Testis (tissue), 3 donors: ENCODE results near the gene NEURL2. TPM values are rescaled to one million over a fixed set of nuclear protein-coding genes. Genes with fewer than 3 reads are reported as not detected.

Experiments used
- DNase-seq: peaks from one replicate; pipeline ENCODE4 v3.0.0-alpha.2; 2019
- H3K27ac ChIP-seq, 2 donors: fragments of 200-600 bp; sonication (generic); one replicate each; pipeline ENCODE4 v1.5.1; 2019
- H3K27me3 ChIP-seq: fragments of 200-600 bp; sonication (generic); one replicate; pipeline ENCODE4 v1.5.1; 2019
- H3K36me3 ChIP-seq: fragments of 200-600 bp; sonication (generic); one replicate; pipeline ENCODE4 v1.5.1; 2017; ENCODE audit warnings: low read depth; ENCODE audit errors: missing control alignments
- H3K4me1 ChIP-seq: fragments of 200-600 bp; sonication (generic); one replicate; pipeline ENCODE4 v1.5.1; 2019
- H3K4me3 ChIP-seq, 2 donors: fragments of 200-600 bp; sonication (generic); one replicate each; pipeline ENCODE4 v1.5.1; 2017 to 2019
- H3K9me3 ChIP-seq: fragments of 200-600 bp; sonication (generic); one replicate; pipeline ENCODE4 v1.5.1; 2017
- CTCF ChIP-seq, 3 experiments: fragments of 450-650 bp in 2 of 3; fragments of 200-600 bp in 1 of 3; sonication (generic) in 1 of 3; IDR thresholded peaks; one replicate each; pipeline ENCODE4 v1.5.1; 2016 to 2019; ENCODE audit warnings: antibody characterized with exemption in 3 of 3, mild to moderate bottlenecking in 2 of 3, moderate library complexity in 1 of 3
- POLR2A ChIP-seq: fragments of 450-650 bp; IDR thresholded peaks from one replicate; pipeline ENCODE4 v1.6.1; 2017; ENCODE audit warnings: antibody characterized with exemption, mild to moderate bottlenecking, moderate library complexity
- WGBS, 2 donors: methylation state at CpG; one replicate each; pipeline ENCODE4 v1.1.5; 2018; 5-methylcytosine and 5-hydroxymethylcytosine counted together
- intact Hi-C: fragments of 100-400 bp; cut with DNase I; formaldehyde crosslinking; loops from one replicate; pipeline ENCODE4 v1.15.1; 2023; ENCODE audit warnings: low total_unique reads
- polyA plus RNA-seq: library from polyadenylated mRNA; stranded (reverse); fragments of 350-450 nt; fragmentation: Illumina TruSeq; extraction: RNeasy Lipid Tissue Mini Kit (QIAGEN cat#74804); gene quantifications from one replicate; pipeline ENCODE4 v1.2.3, GENCODE V29; 2014; ENCODE audit warnings: low read depth, low replicate concordance; ENCODE audit not compliant: insufficient read depth
- total RNA-seq, 2 donors: library from RNA; depleted of rRNA; stranded (reverse); fragments of >200 nt; gene quantifications; one replicate each; pipeline ENCODE4 v1.2.3, GENCODE V29; 2016

The NEURL2 gene
- total and polyA plus RNA-seq, 3 donors from 2014 or later: 1.9 to 9.1 (median 7.0) TPM

GRCh38 chr20:45924391-45925261, 33.6 kb upstream of the NEURL2 start:
- Histone ChIP-seq H3K36me3 (no peaks in the 10 kb centered on the region), H3K27ac (peak overlapping the region; percentile 89 to 90), H3K4me3 (no peak overlapping the region), H3K4me1 (peaks cover 35% of the 10 kb centered on the region), H3K9me3 (no peaks in the 10 kb centered on the region), H3K27me3 (no peaks in the 10 kb centered on the region)
- DNase-seq: peak; percentile 80
- intact Hi-C loops: no loop called here
- TF ChIP-seq CTCF (IDR thresholded peaks at IDR 0.05) (no peak), POLR2A (no peak)
- WGBS, 2 donors: 38 to 44% methylated on average over 21 of the region's 21 CpGs

DNA sequence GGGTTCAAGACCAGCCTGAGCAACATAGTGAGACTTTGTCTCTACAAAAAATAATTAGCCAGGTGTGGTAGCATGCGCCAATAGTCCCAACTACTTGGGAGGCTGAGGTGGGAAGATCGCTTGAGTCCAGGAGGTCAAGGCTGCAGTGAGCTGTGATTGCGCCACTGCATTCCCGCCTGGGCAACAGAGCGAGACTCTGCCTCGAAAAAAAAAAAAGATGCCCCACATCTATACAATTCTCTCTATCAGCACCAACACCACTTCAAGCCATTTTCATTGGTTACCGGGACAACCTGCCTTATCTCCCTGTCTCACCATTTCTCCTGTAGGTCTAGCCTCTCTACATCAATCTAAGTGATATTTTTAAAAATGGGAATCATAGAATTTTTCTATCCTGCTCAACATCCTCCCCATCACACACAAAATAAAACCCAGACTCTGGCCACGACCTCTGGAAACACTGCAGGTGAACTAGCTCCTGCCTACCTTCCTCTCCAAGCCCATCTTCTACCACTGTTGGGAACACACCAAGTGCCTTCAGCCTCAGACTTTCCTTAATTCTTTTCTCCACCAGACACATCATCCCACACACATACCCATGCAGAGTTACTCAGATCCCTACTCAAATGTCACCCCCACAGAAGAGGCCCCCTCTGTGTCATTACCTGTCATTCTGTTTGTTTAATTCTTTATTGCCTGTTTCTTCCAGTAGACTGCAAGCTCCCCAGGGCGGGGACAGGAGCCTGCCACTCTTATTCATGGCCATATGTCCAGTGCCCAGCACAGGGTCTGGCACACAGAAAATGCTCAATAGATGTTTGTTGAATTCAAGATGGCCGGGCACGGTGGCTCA, 30.6 kb upstream of the NEURL2 start:
- Histone ChIP-seq H3K4me3 (no peak overlapping the region), H3K9me3 (no peaks in the 10 kb centered on the region), H3K4me1 (peaks cover 60% of the 10 kb centered on the region), H3K36me3 (no peaks in the 10 kb centered on the region), H3K27me3 (no peaks in the 10 kb centered on the region), H3K27ac (peak overlapping the region in 1 of 2 donors; percentile 90)
- WGBS, 2 donors: 84 to 89% methylated on average over 11 of the region's 11 CpGs
- TF ChIP-seq CTCF (IDR thresholded peaks at IDR 0.05) (no peak), POLR2A (no peak)
- intact Hi-C loops: no loop called here
- no peak for DNase-seq

DNA sequence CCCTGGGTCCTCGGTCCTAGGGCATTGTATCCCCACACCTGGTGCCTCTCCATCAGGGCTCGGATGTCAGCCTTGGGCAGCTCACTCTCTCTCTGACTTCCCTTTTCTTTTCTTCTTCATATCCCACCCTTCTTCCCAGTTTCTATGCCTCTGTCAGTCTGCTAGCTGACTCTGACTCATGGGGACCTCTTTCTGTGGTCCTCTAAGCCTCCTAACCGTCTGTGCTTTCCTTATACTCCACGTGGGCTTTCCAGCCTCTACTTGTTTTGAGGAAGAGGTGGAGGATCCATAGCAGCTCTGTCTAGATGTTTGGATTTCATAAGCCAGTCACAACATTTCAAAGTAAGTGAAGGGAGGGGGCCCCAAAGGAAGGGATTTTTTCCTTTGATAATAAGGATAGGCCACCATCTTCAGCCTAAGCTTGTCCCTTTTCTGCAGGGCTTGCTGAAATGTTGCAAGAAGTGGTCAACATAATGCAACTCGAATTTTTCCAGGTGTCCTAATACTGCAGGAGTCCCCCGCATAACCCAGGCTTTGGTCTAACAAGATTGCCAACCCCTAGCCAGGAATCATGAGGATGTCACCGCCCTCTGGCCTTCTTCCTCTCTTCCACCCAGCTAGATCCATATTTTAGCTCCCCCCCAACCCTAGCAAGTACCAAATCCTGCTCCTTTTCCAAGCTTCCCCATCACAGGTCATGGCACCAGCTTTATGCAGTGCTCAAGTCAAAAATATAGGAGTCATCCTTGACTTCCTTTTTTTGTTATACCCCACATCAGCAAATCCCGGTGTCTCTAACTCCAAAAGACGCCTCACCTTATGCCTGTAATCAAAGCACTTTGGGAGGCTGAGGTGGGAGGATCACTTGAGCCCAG, 29.7 kb upstream of the NEURL2 start:
- H3K27ac ChIP-seq: peak overlapping the region; percentile 61 to 90
- no peaks in the 10 kb centered on the region for H3K36me3 ChIP-seq
- H3K4me3 ChIP-seq: no peak overlapping the region
- TF ChIP-seq POLR2A (no peak), CTCF (IDR thresholded peaks at IDR 0.05) (no peak)
- WGBS, 2 donors: 73 to 74% methylated on average over 9 of the region's 9 CpGs
- DNase-seq: no peak
- peaks cover 60% of the 10 kb centered on the region for H3K4me1 ChIP-seq
- no peaks in the 10 kb centered on the region for H3K9me3 ChIP-seq
- intact Hi-C loops: no loop called here
- no peaks in the 10 kb centered on the region for H3K27me3 ChIP-seq

DNA sequence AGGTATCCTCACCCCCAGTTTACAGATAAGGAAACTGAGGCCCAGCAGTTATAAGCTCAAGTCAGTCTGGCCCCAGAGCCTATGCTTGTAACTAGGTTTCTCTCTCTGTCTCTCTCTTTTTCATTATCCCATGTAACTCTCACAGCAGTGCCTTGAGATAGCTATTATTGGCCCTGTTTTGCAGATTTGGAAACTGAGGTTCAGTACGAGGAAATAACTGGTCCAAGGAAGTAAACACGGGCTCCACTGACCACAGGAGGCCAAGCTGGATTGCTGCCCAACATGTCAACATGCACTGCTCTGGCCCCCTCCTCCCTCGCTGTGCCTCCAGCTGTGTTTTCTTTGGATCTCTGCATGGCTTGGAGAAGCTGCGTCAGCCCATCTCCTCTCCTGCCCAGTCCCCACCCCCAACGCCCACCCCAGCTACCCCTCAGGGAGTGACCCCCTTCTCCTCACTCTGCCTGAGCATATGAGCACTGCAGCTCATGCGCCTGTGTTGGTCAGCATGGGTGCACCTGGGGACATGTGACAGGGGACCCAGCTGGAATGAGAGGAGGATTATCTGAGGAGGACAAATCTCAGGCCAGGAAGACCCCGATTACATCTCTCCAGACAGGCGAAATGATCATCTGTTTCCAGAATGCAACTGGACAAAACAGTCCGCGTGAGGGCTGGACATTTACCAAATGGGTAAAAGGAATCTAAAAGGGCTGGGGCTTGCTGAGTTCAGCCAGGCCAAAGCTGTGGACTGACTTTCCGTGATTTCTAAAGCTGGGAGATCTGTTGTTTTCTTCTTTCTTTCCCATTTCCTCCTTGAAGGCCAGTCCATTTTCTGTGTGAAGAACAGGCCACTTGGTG, 28.8 kb upstream of the NEURL2 start:
- intact Hi-C loops: no loop called here
- Histone ChIP-seq H3K27ac (peak overlapping the region; percentile 61 to 90), H3K4me3 (no peak overlapping the region), H3K9me3 (no peaks in the 10 kb centered on the region), H3K36me3 (no peaks in the 10 kb centered on the region), H3K4me1 (peaks cover 52% of the 10 kb centered on the region), H3K27me3 (no peaks in the 10 kb centered on the region)
- 39 to 50% methylated on average over 10 to 11 of the region's 11 CpGs for WGBS, 2 donors
- peak; percentile 84 for DNase-seq
- TF ChIP-seq CTCF (IDR thresholded peaks at IDR 0.05) (no peak), POLR2A (no peak)
